ENCODE measurements around the gene MCAM.

Gene MCAM

DNA sequence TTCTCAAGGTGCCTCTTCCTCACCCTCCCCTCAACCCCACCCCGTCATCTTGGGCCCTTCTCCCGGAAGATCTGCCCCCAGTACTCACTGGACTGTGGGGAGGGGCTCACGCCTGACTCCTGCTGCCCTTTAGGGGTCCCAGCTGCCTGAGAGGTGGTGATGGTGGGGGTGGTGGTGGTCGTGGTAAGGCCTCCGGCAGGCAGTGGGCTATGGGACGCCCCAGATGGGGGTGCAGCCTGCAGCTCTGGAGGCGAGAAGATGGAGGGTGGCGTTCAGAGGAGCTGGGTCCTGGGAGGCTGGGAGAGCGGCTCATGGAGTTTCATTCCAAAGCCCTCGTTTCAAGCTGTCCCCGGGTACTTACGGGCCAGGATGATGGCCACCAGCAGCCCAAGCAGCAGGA, 28.8 kb upstream of the MCAM start:
- DNase-seq: no peak

DNA sequence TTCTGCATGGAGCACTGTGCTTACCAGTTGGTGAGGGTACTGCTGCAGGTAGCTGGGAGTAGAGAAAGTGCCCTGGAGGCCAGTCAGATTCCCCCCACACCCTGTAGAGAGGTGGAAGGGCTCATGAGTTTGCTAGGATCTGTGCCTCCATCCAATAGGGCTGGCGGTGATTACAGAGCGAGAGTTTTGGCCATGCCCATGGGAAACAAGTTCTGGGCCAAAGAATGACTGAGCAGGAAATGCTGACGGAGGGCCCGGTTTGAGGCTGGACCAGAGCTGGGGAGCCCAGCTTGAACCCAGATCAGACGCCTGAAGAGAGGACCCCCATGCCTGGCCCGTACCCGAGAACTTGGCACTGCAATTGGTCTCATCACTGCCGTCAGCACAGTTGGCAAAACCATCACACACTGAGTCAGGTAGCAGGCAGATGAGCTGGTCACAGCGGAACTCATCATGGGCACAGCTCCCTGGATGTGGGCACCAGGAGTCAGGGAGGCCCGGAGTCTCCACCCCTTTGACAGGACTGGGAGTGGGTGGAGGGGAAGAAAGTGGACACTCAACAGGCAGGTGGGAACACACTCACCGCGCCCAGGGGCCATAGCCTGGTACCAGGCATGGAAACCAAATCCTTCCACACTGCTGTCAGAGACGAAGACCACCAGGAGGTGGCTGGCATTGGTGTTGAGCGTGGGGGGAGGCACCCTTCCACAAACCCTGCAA, 27.5 kb upstream of the MCAM start:
- DNase-seq: no peak

DNA sequence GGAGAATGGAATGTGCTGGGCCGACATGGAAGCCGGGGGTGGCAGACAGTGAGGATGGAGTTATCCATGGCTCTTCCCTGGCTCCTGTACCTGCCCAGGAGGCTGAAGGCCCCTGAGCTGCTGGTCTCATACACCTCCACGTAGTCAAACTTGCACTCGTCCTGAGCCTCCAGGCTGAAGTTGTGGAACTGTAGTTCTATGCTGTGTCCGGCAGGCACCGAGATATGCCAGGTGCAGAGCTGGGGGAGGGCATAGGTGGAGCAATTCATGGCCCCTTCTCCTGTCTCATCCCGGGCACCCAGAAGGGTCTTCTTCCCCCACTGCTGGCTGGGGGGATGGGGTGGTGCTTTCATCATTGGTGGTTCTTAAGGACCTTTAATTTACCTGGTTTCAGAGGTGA, 26.8 kb upstream of the MCAM start:
- no peak for DNase-seq

DNA sequence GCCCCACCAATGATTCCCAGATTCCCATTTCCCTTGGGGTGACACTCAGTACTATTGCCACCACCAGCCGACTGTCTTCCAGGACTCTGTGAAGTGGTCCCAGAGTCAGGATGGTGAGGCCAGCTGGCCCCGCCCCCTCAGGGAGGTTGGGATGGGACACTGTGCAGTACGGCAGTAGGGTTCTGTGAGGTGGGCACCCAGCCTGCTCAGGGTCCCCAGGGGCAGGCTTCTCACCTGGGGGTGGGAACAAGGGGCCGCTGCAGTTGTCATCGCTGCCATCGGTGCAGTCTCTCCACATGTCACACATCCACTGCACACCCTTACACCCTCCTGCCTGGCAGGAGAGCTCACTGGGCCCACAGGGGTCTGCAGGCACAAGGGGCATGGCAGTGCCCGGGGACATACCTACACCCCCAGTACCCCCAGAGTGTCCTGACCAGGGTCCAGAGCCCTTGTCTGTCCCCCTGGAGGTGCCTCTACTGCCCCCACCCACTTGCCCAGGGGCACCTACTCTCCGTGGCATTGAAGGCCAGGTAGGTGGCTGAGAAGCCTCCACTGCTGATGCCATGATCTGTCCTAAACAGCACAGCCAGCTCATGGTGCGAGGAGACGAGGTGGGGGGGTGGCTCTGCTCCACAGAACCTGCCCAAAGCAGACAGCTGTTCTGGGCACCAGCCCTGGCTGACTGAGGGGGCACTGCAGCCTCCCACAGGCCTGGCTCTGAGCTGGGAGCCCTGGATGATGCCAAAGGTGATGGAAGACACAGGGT, 25.6 kb upstream of the MCAM start:
- no peak for DNase-seq

DNA sequence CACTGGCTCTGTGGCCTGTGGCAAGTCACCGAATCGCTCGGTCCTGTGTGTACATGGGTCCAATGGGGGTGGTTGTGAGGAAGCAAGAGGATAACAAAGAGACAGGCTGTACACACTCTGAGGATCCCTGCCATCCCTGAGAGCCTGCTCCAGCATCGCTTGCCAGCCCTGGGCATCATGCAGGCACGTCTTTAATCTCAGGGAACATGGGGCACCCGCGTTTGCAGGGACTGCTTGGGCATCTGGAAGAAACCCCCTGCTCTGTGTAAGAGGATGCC, 25.0 kb upstream of the MCAM start:
- DNase-seq: no peak

DNA sequence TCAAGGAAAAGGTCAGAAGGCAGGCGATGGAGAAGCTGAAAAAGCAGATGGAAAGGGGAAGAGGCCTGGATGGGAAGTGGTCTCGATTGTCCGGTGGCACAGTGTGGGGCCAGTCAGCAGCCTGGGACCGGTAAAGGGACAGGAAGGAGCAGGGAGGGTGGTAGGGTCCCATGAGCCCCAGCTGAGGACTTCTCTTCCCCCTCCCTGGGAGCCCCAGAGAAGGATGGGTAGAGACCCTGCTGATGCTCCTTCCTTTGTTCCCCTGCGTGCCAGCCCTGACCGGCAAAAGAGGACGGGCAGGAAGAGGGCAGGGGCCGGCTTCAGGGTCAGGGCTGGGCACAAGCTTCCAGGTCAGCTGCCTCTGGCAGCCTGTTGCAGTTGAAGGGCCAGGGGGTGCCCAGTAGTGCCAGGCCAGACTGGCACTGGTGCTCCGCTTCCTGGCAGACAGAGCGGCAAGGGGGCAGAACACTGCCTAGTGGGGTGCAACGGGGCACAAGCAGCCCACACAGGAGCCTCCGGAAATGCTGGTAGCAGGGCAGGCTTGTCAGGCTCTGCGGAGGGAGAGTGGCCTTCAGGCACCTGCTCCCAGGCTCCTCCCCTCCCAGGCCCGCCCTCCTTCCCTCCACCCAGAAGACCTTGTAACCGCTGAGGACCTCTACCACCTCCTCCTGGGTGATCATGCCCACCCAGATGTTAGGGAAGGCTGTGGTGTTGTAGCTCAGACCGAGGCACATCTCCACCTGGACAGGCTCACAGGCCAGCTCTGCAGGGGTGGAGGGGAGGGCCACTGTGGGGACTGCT, 24.5 kb upstream of the MCAM start:
- no peak for DNase-seq

DNA sequence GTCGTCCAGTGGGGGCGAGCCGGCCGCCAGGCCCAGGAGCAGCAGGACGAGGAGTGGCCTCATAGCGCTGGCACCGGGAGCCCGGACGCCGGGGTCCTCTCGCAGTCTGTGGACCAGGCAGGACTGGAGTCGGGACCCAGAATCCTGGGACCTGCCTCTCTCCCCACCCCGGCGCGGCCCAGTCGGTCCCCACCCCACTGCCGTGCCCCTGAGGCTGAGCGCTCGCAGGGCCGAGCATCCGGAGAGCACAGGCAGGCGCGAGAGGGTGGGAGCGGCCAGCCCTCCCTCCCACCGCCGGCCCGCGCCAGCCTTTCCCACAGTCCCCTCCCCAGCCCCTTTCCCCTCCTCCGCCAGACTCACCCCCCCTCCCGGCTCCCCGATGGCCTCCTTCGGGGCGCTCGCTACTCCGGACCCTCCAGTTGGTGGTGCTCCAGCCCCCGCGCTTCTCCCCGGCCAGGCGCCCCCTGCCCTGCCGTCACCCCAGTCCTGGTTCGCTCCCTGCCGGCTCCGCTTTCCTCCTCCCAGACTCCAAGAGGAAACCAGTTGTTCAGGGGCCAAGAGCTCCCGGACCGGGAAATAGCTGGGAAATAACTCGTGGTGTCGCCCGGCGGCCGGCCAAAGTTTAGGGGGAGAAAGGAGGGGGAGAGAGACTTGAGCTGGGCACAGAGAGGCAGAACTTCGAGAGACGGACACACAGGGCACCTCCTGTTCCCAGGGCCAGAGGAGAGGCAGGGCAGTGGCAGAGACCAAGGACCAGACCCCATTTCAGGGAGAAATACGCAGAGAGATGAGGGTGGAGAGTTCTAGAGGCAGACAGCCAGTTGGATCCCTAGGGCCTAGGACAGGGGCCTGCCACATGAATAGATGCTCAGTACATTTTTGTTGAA, 23.6 kb upstream of the MCAM start, which contains the start of gene C1QTNF5:
TSS of gene C1QTNF5 (minus strand) at position 549 of the 887 bp plus-strand sequence. CDS start at position 63, 486 bp downstream.
- no peak for DNase-seq

DNA sequence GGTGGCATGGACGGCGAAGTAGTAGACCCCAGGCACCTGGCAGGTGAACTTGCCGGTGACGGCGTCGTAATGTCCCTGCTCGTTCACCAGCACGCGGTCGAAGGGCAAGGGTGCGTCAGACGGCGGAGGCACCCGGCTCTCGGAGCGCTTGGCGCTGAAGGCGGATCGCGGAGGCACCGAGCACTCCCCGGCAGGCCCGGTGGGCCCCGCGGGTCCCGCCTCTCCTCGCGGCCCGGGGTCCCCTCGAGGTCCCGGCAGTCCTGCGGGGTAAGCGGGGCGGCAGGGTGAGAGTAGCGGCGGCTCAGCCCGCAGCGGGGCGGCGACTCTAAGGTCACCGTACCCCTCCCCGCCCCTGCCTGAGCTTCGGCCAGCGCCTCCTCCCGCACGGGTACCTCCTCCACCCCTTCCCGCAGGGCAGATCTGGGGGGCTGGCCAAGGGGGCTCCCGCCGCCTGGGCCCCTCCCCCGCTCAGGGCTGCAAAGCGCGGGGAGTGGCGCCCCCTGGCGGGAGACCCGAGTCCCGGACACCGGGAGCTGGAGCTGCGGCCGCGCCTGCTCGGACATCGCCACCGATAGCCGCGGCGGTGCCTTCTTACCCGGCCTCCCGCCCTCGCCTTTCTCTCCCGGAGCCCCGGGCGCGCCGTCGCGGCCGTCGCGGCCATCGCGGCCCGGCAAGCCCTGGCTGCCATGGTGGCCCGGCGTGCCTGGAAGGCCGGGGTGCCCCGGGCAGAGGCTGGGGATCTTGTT, 22.8 kb upstream of the MCAM start:
- DNase-seq: peak in 1 of 4 experiments; percentile 32

DNA sequence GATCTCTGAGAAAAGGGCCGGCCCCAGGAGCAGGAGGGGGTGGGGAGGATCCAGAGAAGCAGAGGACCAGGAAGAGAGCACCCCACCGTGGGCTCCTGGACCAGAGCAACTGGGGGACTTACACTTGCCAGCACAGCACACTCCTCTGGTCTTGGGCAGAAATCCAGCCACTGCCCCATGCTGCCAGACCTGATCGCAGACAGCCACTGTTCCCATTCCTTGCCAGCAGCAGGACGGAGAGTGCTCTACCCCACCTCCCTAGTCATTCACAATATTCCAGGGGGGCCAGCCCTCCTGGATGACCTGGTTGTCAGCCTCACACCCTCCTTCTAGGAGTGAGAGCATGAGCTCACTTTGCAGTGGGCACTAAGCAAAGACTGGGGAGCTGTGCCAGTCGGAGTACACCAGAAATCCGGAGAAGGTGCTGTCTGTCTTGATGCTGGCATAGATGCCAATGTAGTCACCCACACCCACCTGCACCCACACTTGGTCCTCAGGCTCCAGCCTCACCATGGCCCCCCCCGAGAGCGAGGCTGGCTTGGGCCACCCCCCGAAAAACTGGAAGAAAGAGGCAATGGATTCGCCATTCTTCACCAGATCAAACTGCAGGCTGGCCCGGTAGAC, 22.1 kb upstream of the MCAM start:
- DNase-seq: no peak

DNA sequence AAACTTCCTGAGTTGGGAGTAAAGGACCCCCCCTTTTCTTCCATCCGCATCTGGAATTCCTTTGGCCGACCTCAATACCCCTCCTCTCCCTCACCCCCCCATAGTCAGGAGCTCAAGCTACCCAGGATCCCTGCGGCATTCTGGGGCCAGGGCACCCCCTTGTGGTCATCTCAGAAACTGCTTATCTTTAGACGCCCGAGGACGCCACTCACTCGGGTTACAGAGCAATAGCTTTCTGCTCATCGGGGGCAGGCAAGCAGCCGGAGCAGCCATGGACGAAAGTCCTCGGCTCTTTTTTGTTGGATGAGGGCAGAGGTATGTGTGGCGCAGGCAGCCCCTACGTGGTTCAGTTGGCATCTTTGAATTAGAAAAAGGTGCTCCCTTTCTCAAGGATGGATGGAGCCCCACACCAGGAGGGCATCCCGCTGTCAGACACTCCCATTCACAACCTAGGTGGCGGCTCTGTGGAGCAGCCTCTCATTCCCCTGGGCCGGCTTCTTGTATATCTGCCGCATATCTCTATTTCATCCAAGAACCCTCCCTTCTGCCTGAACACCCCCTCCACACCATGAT, 21.5 kb upstream of the MCAM start:
- DNase-seq: peak; percentile 38 to 49 (median 42)

DNA sequence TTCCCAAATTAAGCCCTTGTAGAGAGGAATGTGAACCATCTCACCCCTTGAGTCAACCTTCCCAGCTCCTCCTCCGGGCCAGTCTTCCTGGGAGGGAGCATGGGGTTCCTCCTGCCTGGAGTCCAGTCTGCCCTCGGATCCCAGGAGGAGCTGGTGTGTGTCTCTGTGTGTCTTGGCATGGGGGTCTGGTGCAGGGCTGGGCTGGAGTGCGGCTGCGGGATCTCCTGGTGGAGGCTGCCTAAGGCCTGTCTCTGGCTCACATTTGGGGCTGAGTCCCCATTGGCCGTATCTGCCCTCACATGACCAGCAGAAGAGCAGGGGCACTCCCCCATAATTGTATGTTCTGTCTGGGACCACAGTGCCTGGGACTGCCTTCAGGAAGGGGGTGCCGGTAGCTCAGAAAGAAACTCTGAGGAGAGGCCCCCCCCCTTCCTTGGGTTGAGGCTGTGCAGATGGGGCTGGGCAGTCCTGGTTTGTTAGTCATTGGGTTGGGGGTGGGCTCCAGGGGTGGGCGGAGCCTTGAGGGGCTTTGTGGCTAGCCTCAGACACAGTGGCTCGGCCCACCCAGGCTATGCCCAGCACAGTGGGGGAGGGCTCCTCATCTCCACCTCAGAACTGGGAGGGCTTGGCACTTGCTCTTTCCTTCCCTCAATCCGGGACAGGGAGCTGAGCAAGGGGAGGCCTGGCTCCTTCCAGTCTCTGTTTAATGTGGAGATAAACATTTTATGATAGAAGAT, 20.8 kb upstream of the MCAM start:
- DNase-seq: no peak

DNA sequence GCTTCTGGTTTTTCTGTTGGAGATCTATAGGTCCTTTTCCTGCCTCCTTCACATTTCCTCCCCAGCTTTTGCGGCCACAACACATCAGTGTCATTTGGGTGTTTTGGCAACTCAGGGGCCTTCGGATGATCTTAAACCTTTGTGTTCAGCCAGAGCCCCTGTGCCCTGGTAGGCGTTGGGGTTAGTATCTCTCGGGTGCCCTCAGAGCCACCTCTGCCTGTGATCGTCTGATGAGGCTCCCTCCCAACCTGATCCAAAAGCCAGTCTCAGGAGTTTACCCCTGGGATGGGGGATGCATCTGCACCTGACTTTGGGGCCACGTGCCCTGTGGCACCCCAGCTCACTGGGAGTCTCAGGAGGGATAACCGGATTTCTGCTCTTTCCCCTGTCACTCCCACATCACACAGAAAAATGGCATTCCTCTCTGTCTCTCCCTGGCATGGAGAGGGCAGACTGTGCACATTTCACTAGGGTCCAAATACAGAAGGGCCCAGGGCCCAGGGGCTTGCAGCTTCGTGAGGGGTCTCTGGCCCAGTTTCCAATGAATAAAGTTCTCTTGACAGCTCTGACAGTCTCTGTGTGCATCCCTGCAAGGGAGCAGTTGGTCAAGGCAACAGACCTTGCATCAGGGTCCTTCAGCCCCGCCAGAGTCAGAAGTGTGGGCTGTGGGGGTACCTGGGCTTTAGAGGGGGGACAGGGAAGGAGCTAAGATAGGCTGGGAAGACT, 20.0 kb upstream of the MCAM start:
- DNase-seq: no peak

DNA sequence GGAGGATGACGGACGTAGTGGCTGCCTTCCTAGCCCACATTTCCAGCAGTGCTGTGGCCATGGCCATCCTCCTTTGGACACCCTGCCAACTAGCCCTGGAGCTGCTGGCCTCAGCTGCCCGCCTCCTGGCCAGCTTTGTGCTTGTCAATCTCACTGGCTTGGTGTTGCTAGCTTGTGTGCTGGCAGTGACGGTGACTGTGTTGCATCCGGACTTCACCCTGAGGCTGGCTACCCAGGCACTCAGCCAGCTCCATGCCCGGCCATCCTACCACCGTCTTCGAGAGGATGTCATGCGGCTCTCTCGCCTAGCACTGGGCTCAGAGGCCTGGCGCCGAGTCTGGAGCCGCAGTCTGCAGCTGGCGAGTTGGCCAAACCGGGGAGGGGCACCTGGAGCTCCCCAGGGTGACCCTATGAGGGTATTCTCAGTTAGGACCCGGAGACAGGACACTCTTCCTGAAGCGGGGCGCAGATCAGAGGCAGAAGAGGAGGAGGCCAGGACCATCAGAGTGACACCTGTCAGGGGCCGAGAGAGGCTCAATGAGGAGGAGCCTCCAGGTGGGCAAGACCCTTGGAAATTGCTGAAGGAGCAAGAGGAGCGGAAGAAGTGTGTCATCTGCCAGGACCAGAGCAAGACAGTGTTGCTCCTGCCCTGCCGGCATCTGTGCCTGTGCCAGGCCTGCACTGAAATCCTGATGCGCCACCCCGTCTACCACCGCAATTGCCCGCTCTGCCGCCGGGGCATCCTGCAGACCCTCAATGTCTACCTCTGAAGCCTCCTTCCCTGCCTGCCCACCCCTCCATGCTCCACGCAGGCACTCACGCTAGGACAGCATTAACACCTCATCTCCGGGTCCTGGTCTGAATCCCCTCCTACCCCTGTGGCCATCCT, 19.0 kb upstream of the MCAM start:
- no peak for DNase-seq

DNA sequence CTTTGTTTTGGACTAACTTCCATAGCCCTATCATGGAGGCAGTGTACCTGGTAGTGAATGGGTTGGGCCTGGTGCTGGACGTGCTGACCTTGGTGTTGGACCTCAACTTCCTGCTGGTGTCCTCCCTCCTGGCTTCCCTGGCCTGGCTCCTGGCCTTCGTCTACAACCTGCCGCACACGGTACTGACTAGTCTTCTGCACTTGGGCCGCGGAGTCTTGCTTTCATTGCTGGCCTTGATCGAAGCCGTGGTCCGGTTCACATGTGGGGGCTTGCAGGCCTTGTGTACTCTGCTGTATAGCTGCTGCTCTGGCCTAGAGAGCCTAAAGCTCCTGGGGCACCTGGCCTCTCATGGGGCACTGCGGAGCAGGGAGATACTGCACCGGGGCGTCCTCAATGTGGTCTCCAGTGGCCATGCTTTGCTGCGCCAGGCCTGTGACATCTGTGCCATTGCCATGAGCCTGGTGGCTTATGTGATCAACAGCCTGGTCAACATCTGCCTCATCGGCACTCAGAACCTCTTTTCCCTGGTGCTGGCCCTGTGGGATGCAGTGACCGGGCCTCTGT, 18.2 kb upstream of the MCAM start:
- DNase-seq: no peak

DNA sequence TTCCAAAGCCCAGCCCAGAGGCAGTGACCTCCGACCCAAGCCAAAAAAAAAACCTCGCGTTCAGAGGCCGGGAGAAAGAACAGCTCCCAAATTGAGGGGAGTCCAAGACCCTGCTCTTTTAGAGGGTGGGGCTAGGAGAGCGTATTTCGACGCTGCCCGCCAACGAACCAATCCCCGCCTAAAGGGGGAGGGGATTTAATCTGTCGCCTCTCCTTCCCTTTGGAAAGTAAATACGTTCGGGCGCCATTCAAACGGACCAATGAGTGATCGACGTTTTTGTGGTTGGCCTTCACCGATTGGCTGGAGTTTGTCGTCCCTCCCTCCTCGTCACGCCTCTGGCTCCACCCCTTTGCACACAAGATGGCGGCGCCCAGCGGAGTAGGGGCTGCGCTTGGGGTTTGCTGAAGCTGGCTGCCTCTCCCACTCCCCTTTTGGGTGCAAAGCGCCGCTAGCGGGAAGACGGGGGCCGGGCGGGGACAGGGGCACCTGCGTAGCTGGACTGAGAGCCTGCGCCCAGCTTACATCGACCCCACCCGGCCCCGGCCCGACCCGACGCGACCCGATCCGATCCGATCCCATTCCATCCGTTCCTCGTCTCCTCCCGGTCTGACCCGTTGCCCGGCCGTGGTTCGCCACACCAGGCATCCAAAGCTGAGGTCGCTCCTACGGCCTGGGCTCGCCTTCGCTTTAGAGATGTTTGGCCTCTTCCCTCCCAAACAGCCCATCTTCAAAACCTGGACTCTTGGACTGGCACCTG, 17.4 kb upstream of the MCAM start, which contains the start of gene RNF26:
TSS of gene RNF26 (plus strand) at position 354 of the 757 bp plus-strand sequence. CDS start 596 bp downstream, outside the sequence.
- peak; percentile 82 to 85 (median 83) for DNase-seq

DNA sequence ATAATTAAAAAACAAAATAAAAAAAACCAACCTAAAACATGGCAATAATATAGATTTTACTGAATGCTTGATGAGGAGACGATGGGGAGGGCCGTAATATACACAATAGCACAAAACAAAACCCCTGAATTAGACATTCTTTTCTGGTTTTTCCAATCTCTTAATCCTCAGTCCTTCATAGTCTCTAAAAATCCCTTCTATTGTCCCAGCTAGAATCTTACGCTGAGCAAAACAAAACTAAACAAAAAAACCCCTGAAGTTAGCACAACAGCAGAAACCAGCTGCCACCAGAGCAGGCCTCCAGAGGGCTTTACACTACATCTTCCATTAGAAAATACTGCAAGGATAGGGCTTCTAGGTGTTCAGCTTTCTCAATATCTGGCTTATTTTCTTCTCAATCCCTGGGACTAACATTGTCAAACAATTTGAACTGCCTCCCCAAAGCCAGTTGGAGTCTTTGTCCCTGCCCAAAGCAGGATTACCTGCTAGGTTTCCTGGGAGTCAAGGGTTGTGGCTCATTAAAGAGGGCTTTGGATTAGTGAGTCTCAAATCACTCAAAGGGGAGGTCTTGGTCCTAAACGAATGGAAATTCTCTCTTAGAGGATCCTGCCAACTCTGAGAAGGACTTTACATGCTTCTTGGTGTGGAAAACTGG, 15.3 kb upstream of the MCAM start:
- no peak for DNase-seq

DNA sequence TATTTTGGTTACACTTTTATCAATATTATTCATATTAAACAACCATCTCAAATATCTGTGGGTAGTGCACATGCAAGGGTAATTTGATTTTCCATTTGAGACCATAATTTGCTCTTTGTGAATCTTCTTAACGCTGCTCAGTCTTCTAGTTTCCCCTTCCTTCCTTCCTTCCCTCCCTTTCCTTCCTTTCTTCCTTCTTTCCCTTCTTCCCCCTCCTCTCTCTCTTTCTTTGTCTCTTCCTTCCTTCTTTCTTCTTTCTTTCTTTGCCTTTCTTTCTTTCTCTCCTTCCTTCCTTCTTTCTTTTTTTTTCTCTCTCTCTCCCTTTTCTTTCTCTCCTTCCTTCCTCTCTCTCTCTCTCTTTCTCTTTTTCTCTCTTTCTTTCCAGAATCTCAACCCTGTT, 13.3 kb upstream of the MCAM start:
- DNase-seq: no peak

All from activated CD4-positive, CD25-positive, alpha-beta regulatory T cell (primary cell).